A673 (cell line): ENCODE results near the gene GLRA1. TPM values are rescaled to one million over a fixed set of nuclear protein-coding genes. Genes with fewer than 3 reads are reported as not detected.

Experiments
- BruUV-seq: library from RNA; stranded (reverse); fragments of 400-500 nt; replicated peaks from 2 replicates; lab custom pipeline; 2021; lab: Mats Ljungman, UMichigan
- CTCF ChIA-PET: fragments of 300-600 bp; sonication (Branson Sonifier 250); formaldehyde crosslinking; loops from one replicate; lab custom pipeline; 2022; ENCODE audit warnings: antibody characterized with exemption; lab: Charles Lee
- POLR2A ChIA-PET: fragments of 300-600 bp; sonication (Branson Sonifier 250); formaldehyde crosslinking; loops from one replicate; lab custom pipeline; 2022; ENCODE audit warnings: antibody characterized with exemption; ENCODE audit not compliant: low non-redundant PET; lab: Charles Lee
- DNase-seq: peaks from one replicate; pipeline ENCODE4 v3.0.0-alpha.2; 2015; ENCODE audit warnings: low spot score
- H3K27ac ChIP-seq: fragments of 200-600 bp; sonication (generic); 2 replicates; pipeline ENCODE4 v1.5.1; 2016; ENCODE audit warnings: mixed run types, low read depth, mild to moderate bottlenecking, mixed read lengths, antibody characterized with exemption, low read length; ENCODE audit not compliant: poor library complexity, severe bottlenecking
- H3K27me3 ChIP-seq: fragments of 200-600 bp; sonication (generic); replicated peaks from 2 replicates; pipeline ENCODE4 v1.6.1; 2017; ENCODE audit warnings: mixed run types, low read depth, mild to moderate bottlenecking, mixed read lengths, antibody characterized with exemption, low read length; ENCODE audit not compliant: insufficient read depth, poor library complexity
- H3K36me3 ChIP-seq: fragments of 200-600 bp; sonication (generic); 2 replicates; pipeline ENCODE4 v1.6.1; 2016; ENCODE audit warnings: mixed run types, mild to moderate bottlenecking, mixed read lengths, antibody characterized with exemption, low read length; ENCODE audit not compliant: insufficient read depth, poor library complexity, severe bottlenecking
- H3K4me1 ChIP-seq: fragments of 200-600 bp; sonication (generic); 2 replicates; pipeline ENCODE4 v1.6.1; 2017; ENCODE audit warnings: mixed run types, mild to moderate bottlenecking, mixed read lengths, antibody characterized with exemption, low read length; ENCODE audit not compliant: insufficient read depth, poor library complexity, severe bottlenecking
- H3K4me3 ChIP-seq: fragments of 200-600 bp; sonication (generic); 2 replicates; pipeline ENCODE4 v1.5.1; 2016; ENCODE audit warnings: low read depth, mixed run types, mild to moderate bottlenecking, mixed read lengths, low read length; ENCODE audit not compliant: poor library complexity, severe bottlenecking
- H3K9me3 ChIP-seq: fragments of 200-600 bp; sonication (generic); 2 replicates; pipeline ENCODE4 v1.6.1; 2016; ENCODE audit warnings: mixed run types, low read depth, mild to moderate bottlenecking, mixed read lengths, antibody characterized with exemption, low read length; ENCODE audit not compliant: poor library complexity, severe bottlenecking
- EZH2 ChIP-seq: fragments of 200-600 bp; sonication (generic); IDR thresholded peaks from 2 replicates; pipeline ENCODE4 v1.6.1; 2017; ENCODE audit warnings: borderline replicate concordance, low read depth, mild to moderate bottlenecking, mixed read lengths, antibody characterized with exemption, low read length; ENCODE audit not compliant: poor library complexity, severe bottlenecking
- intact Hi-C: fragments of 100-400 bp; cut with micrococcal nuclease; formaldehyde crosslinking; loops from one replicate; pipeline ENCODE4 v1.10.0; 2022; ENCODE audit not compliant: unreplicated experiment
- total RNA-seq: library from RNA; stranded (reverse); gene quantifications from 2 replicates; pipeline ENCODE4 v1.2.3, GENCODE V29; 2021
- TF ChIP-seq, protein P1 (sequence below): fragments of 300-800, 200-600 bp; sonication (generic); conservative IDR thresholded peaks from 2 replicates; pipeline ENCODE4 v1.5.1; 2017; ENCODE audit warnings: low read depth, mild to moderate bottlenecking, antibody characterized with exemption, low read length, moderate library complexity, mixed read lengths

The GLRA1 gene
- total RNA-seq, 1 experiment from 2014 or later, result not detected

DNA sequence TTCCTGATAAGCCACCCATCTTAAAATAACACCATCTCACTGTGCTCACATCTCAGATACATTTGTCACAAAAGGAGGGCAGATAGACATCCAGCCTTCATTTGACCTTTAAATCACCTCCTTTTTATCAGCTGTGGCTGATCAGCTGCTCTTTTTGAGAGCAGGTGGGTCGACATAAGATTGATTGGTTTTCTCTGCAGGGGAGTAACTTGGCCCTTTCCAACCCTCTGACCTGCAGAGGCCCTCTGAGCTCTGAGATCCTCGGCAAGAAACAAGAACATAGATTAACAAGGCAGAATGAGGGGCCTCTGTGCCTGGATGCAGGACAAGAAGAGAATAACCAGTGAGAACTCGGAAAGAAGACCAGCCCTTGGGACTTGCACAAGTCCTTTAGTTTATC is 33.5 kb upstream of the GLRA1 start:
- H3K27me3 ChIP-seq, result peaks cover 83% of the 10 kb centered on the region
- no peaks in the 10 kb centered on the region for H3K36me3 ChIP-seq
- no peaks in the 10 kb centered on the region for H3K9me3 ChIP-seq
- BruUV-seq, result no TSS peak
- intact Hi-C loops, result no loop called here
- no peak for DNase-seq
- no peaks in the 10 kb centered on the region for H3K4me1 ChIP-seq
- TF ChIP-seq EZH2, result no peak
- TF ChIP-seq, protein P1, sequence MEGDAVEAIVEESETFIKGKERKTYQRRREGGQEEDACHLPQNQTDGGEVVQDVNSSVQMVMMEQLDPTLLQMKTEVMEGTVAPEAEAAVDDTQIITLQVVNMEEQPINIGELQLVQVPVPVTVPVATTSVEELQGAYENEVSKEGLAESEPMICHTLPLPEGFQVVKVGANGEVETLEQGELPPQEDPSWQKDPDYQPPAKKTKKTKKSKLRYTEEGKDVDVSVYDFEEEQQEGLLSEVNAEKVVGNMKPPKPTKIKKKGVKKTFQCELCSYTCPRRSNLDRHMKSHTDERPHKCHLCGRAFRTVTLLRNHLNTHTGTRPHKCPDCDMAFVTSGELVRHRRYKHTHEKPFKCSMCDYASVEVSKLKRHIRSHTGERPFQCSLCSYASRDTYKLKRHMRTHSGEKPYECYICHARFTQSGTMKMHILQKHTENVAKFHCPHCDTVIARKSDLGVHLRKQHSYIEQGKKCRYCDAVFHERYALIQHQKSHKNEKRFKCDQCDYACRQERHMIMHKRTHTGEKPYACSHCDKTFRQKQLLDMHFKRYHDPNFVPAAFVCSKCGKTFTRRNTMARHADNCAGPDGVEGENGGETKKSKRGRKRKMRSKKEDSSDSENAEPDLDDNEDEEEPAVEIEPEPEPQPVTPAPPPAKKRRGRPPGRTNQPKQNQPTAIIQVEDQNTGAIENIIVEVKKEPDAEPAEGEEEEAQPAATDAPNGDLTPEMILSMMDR, result no peak
- ChIA-PET POLR2A (no interaction called here), CTCF (no interaction called here)
- H3K27ac ChIP-seq, result no peak overlapping the region
- H3K4me3 ChIP-seq, result no peak overlapping the region

DNA sequence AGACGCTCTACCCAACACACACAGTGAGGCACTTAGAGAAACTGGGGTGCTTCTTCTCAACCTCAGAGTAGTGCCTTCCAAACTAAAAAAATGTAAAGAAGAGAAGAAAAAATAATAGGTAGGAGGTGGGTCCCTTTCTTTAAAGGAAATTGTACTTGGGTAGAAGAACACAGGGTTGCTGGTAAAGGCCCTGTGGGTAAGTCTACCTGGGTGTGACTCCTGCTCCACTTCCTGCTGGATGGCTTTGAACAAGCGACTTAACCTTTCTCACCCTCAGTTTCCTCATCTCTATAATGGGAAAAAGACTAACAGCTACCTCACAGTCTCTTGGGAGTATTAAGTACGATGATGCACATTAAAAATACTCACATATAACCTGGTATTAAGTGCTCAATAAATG is 32.1 kb upstream of the GLRA1 start:
- no peaks in the 10 kb centered on the region for H3K36me3 ChIP-seq
- POLR2A ChIA-PET, result no interaction called here
- CTCF ChIA-PET, result no interaction called here
- TF ChIP-seq EZH2, result no peak
- TF ChIP-seq, protein P1, result no peak
- BruUV-seq, result no TSS peak
- DNase-seq, result no peak
- no peak overlapping the region for H3K4me3 ChIP-seq
- H3K27me3 ChIP-seq, result peaks cover 83% of the 10 kb centered on the region
- H3K9me3 ChIP-seq, result no peaks in the 10 kb centered on the region
- H3K27ac ChIP-seq, result no peak overlapping the region
- intact Hi-C loops, result no loop called here
- no peaks in the 10 kb centered on the region for H3K4me1 ChIP-seq

DNA sequence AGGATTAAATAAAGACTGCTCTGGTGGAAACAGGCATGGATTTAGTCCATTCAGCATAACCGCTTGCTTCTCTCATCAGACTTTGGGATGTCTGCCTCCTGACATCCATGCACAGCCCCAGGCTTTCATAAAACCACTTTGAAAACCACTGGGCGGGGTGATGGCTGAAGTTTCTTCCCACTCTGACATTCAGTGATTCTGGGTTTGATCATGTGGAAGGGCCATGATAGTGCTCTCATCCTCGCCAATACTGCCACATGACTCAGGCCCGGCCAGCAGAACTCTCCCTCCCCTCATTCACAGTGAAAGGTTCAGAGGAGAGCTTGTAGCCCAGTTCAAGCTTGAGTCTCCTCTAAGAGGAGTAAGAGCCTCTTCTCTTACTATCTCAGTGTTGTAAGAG is 29.6 kb upstream of the GLRA1 start:
- Histone ChIP-seq H3K36me3 (no peaks in the 10 kb centered on the region), H3K9me3 (no peaks in the 10 kb centered on the region), H3K4me3 (no peak overlapping the region), H3K27ac (no peak overlapping the region), H3K27me3 (peaks cover 79% of the 10 kb centered on the region), H3K4me1 (no peaks in the 10 kb centered on the region)
- ChIA-PET CTCF (no interaction called here), POLR2A (no interaction called here)
- TF ChIP-seq EZH2, result no peak
- TF ChIP-seq, protein P1, result no peak
- intact Hi-C loops, result no loop called here
- BruUV-seq, result no TSS peak
- no peak for DNase-seq
